ENCODE measurements around the gene SOBP. TPM values are rescaled to one million over a fixed set of nuclear protein-coding genes. Genes with fewer than 3 reads are reported as not detected.

SOBP gene
- total RNA-seq, 1 experiment from 2014 or later: 1.7 TPM

DNA sequence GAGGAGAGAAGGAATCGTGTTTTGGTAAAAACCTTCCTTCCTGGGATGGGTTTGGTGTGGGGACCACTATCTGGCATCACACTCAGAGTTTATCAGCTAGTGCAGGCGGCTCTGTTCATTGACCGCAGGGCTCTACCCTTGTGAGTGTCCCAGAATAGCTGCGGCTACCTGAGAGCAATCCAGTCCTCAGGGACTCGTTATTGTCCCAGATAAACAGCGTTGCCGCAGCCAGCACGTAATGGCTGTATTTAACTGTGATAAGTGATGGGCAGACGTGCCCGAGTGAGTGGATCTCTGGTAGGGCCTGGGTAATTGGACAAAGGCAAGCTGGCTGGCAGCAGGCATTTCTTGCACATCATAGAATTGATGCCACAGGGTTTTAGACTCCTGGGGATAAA, 163.3 kb downstream of the SOBP start:
- H3K27ac Mint-ChIP-seq (ENCODE audit: unreplicated experiment): no peak overlapping the region
- H3K36me3 Mint-ChIP-seq (ENCODE audit: insufficient read depth, unreplicated experiment): no peaks in the 10 kb centered on the region
- CTCF ChIA-PET: interaction anchor here (0.7 kb wide), 1 partner anchor 12 kb away, joined by 3 read pairs; no protein-coding TSS in a partner anchor
- no TSS peak for BruUV-seq (replicated peaks)
- H3K4me3 Mint-ChIP-seq (ENCODE audit: low read depth, unreplicated experiment): no peak overlapping the region
- no peak for DNase-seq
- peaks cover 15% of the 10 kb centered on the region for H3K4me1 Mint-ChIP-seq (ENCODE audit: low read depth, unreplicated experiment)
- H3K9me3 Mint-ChIP-seq (ENCODE audit: low read depth, unreplicated experiment): no peaks in the 10 kb centered on the region
- no peaks in the 10 kb centered on the region for H3K27me3 Mint-ChIP-seq (ENCODE audit: unreplicated experiment)
- intact Hi-C loops (cut with micrococcal nuclease; ENCODE audit: unreplicated experiment): no loop called here
- TF ChIP-seq, protein P1, sequence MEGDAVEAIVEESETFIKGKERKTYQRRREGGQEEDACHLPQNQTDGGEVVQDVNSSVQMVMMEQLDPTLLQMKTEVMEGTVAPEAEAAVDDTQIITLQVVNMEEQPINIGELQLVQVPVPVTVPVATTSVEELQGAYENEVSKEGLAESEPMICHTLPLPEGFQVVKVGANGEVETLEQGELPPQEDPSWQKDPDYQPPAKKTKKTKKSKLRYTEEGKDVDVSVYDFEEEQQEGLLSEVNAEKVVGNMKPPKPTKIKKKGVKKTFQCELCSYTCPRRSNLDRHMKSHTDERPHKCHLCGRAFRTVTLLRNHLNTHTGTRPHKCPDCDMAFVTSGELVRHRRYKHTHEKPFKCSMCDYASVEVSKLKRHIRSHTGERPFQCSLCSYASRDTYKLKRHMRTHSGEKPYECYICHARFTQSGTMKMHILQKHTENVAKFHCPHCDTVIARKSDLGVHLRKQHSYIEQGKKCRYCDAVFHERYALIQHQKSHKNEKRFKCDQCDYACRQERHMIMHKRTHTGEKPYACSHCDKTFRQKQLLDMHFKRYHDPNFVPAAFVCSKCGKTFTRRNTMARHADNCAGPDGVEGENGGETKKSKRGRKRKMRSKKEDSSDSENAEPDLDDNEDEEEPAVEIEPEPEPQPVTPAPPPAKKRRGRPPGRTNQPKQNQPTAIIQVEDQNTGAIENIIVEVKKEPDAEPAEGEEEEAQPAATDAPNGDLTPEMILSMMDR (IDR thresholded peaks at IDR 0.05; ENCODE audit: unreplicated experiment): no peak

DNA sequence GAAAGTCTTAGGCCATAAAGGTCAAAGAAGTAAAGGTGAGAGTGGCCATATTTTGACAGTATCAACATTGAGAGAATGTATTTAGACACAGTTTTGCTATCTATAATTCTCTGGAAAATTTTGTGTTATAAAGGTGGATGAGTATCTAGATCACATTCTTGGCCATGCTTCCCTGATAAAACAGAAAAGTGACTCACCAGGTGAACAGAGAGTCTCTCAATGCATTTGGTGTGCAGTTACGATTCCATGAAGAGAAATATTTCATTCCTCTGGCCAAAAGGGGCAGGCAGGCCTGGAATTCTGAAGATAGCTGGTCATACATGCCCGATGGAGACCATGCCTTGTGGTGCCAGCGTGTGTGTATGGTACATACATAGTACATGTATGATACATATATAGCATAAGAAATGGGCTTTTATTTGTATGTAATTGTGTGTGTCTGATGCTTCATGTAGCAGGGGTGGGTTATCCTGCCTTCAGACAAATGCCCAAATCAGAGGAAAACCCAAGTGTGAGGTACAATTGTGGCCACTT, 164.0 kb downstream of the SOBP start:
- intact Hi-C loops (cut with micrococcal nuclease; ENCODE audit: unreplicated experiment): no loop called here
- no peak for DNase-seq
- CTCF ChIA-PET: no interaction called here

DNA sequence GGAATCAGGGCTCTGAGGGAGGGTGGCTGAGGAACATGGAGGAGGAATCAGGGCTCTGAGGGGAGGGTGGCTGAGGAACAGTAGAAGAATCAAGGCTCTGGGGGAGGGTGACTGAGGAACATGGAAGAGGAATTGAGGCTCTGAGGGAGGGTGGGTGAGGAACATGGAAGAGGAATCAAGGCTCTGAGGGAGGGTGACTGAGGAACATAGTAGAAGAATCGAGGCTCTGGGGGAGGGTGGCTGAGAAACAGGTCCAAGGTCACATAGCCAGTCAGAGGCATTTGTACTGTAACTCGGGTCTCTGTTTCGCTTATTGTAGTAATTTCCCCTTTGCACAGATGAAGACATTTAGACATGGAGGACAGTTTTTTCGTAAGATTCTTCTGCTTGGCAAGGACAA, 164.8 kb downstream of the SOBP start:
- no TSS peak for BruUV-seq (replicated peaks)
- Mint-ChIP-seq H3K4me3 (ENCODE audit: low read depth, unreplicated experiment) (no peak overlapping the region), H3K4me1 (ENCODE audit: low read depth, unreplicated experiment) (peaks cover 27% of the 10 kb centered on the region), H3K36me3 (ENCODE audit: insufficient read depth, unreplicated experiment) (no peaks in the 10 kb centered on the region), H3K27ac (ENCODE audit: unreplicated experiment) (no peak overlapping the region), H3K9me3 (ENCODE audit: low read depth, unreplicated experiment) (peaks cover 2% of the 10 kb centered on the region), H3K27me3 (ENCODE audit: unreplicated experiment) (no peaks in the 10 kb centered on the region)
- TF ChIP-seq, protein P1 (IDR thresholded peaks at IDR 0.05; ENCODE audit: unreplicated experiment): no peak
- intact Hi-C loops (cut with micrococcal nuclease; ENCODE audit: unreplicated experiment): loop anchor here (5.0 kb wide), 1 partner anchor 197 kb away; the partner anchor contains the start of gene PDSS2
- CTCF ChIA-PET: interaction anchor here (1.0 kb wide), 1 partner anchor 13 kb away, joined by 3 read pairs; no protein-coding TSS in a partner anchor
- no peak for DNase-seq

More for the DNA sequence above, 164.0 kb downstream of the SOBP start:
- peaks cover 20% of the 10 kb centered on the region for H3K4me1 Mint-ChIP-seq (ENCODE audit: low read depth, unreplicated experiment)
- no peaks in the 10 kb centered on the region for H3K9me3 Mint-ChIP-seq (ENCODE audit: low read depth, unreplicated experiment)
- H3K27me3 Mint-ChIP-seq (ENCODE audit: unreplicated experiment): no peaks in the 10 kb centered on the region
- no peak overlapping the region for H3K27ac Mint-ChIP-seq (ENCODE audit: unreplicated experiment)
- BruUV-seq (replicated peaks): no TSS peak
- no peaks in the 10 kb centered on the region for H3K36me3 Mint-ChIP-seq (ENCODE audit: insufficient read depth, unreplicated experiment)
- no peak overlapping the region for H3K4me3 Mint-ChIP-seq (ENCODE audit: low read depth, unreplicated experiment)
- TF ChIP-seq, protein P1 (IDR thresholded peaks at IDR 0.05; ENCODE audit: unreplicated experiment): no peak

DNA sequence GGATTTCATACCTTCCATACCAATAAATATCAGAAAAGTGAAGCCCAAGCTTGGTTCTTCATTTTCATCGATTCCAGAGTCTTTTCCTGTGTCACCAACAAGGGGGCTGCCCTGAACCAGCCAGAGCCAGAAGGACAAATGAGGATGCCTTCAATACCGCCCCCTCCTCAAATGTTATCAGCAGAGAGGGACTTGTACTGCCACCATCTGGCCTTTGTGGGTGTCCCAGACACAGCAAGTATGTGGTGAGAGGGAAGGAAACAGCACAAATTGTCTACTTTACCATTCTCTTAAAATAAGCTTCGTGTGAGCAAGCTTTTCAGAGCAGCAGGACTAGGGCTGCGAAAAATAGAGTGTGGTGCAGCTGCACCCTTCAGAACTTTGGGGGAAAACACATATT, 165.3 kb downstream of the SOBP start:
- Mint-ChIP-seq H3K9me3 (ENCODE audit: low read depth, unreplicated experiment) (peaks cover 2% of the 10 kb centered on the region), H3K27me3 (ENCODE audit: unreplicated experiment) (no peaks in the 10 kb centered on the region), H3K27ac (ENCODE audit: unreplicated experiment) (no peak overlapping the region), H3K36me3 (ENCODE audit: insufficient read depth, unreplicated experiment) (no peaks in the 10 kb centered on the region), H3K4me3 (ENCODE audit: low read depth, unreplicated experiment) (no peak overlapping the region), H3K4me1 (ENCODE audit: low read depth, unreplicated experiment) (peaks cover 30% of the 10 kb centered on the region)
- CTCF ChIA-PET: interaction anchor here (0.9 to 1.0 kb wide), 2 partner anchors 14 to 196 kb away, joined by 3 read pairs; partner anchors contain the start of gene PDSS2
- DNase-seq: no peak
- TF ChIP-seq, protein P1 (IDR thresholded peaks at IDR 0.05; ENCODE audit: unreplicated experiment): peak; percentile 12
- no TSS peak for BruUV-seq (replicated peaks)
- intact Hi-C loops (cut with micrococcal nuclease; ENCODE audit: unreplicated experiment): loop anchor here (5.0 kb wide), 1 partner anchor 198 kb away; the partner anchor contains the start of gene PDSS2

Data from Calu3 (cell line).